ENCODE results near the gene LHFPL3.

- TF ChIP-seq CTCF (IDR thresholded peaks at IDR 0.05) (no peak), POLR2A (IDR thresholded peaks at IDR 0.05) (no peak), EP300 (IDR thresholded peaks at IDR 0.05) (no peak)
Measured at GRCh38 chr7:104775531-104775930, 447.1 kb downstream of the LHFPL3 start.
